HepG2 (cell line): ENCODE results near the gene LARP7. TPM values are rescaled to one million over a fixed set of nuclear protein-coding genes. Genes with fewer than 3 reads are reported as not detected.
A peak's percentile ranks its signal among the peaks of the same experiment; 100 is the strongest.

Experiments
- CAMTA2 ChIP-seq: sonication (generic); formaldehyde crosslinking; IDR thresholded peaks from 2 replicates; pipeline ENCODE4 v1.4.0; 2020; ENCODE audit warnings: mild to moderate bottlenecking, missing genetic modification reagents, borderline replicate concordance
- CHD2 ChIP-seq: IDR thresholded peaks from 2 replicates; pipeline ENCODE4 v1.6.1; 2011; ENCODE audit warnings: low read depth, low read length, improper control_type of control experiment
- ELF4 ChIP-seq: sonication (generic); formaldehyde crosslinking; IDR thresholded peaks from 2 replicates; pipeline ENCODE4 v1.5.0; 2020; ENCODE audit warnings: missing genetic modification reagents, mild to moderate bottlenecking, moderate library complexity, borderline replicate concordance
- HES4 ChIP-seq: sonication (generic); formaldehyde crosslinking; IDR thresholded peaks from 2 replicates; pipeline ENCODE4 v1.9.0; 2021; ENCODE audit warnings: mild to moderate bottlenecking, missing genetic modification reagents, borderline replicate concordance
- HIVEP1 ChIP-seq: sonication (generic); formaldehyde crosslinking; IDR thresholded peaks from 2 replicates; pipeline ENCODE4 v1.4.0; 2020; ENCODE audit warnings: mild to moderate bottlenecking, missing genetic modification reagents
- KDM2A ChIP-seq: sonication (generic); formaldehyde crosslinking; IDR thresholded peaks from 2 replicates; pipeline ENCODE4 v1.4.0; 2020; ENCODE audit warnings: low read depth, missing genetic modification reagents, borderline replicate concordance
- MXD4 ChIP-seq: IDR thresholded peaks from 2 replicates; pipeline ENCODE4 v1.6.1; 2016; ENCODE audit warnings: mild to moderate bottlenecking, missing biosample characterization, missing genetic modification reagents
- NR2F2 ChIP-seq: IDR thresholded peaks from 2 replicates; pipeline ENCODE4 v1.6.1; 2012; ENCODE audit warnings: low read depth, inconsistent platforms, borderline replicate concordance
- RFXAP ChIP-seq: sonication (generic); formaldehyde crosslinking; IDR thresholded peaks from 2 replicates; pipeline ENCODE4 v1.4.0; 2020; ENCODE audit warnings: missing genetic modification reagents, borderline replicate concordance
- SALL1 ChIP-seq: sonication (generic); formaldehyde crosslinking; IDR thresholded peaks from 2 replicates; pipeline ENCODE4 v1.8.0; 2022; ENCODE audit warnings: mild to moderate bottlenecking, missing genetic modification reagents
- SNRNP70 ChIP-seq: fragments of 200-400 bp; formaldehyde crosslinking; IDR thresholded peaks from 2 replicates; pipeline ENCODE4 v1.6.1; 2017; ENCODE audit warnings: mild to moderate bottlenecking, low read depth, low read length, moderate library complexity
- TARDBP ChIP-seq: sonication (generic); formaldehyde crosslinking; IDR thresholded peaks from 2 replicates; pipeline ENCODE4 v1.8.0; 2022; ENCODE audit warnings: mild to moderate bottlenecking, missing genetic modification reagents
- ZBTB25 ChIP-seq: IDR thresholded peaks from 2 replicates; pipeline ENCODE4 v1.6.1; 2018; ENCODE audit warnings: missing genetic modification reagents
- ZFP62 ChIP-seq: sonication (generic); formaldehyde crosslinking; IDR thresholded peaks from 2 replicates; pipeline ENCODE4 v1.4.0; 2020; ENCODE audit warnings: missing genetic modification reagents
- ZNF24 ChIP-seq: fragments of 450-650 bp; IDR thresholded peaks from 2 replicates; pipeline ENCODE4 v1.6.1; 2017; ENCODE audit warnings: antibody characterized with exemption, mild to moderate bottlenecking
- ZNF292 ChIP-seq: sonication (generic); formaldehyde crosslinking; IDR thresholded peaks from 2 replicates; pipeline ENCODE4 v1.8.1; 2022; ENCODE audit warnings: mild to moderate bottlenecking, low read depth, missing genetic modification reagents, borderline replicate concordance
- ZNF605 ChIP-seq: sonication (generic); formaldehyde crosslinking; IDR thresholded peaks from 2 replicates; pipeline ENCODE4 v1.8.0; 2022; ENCODE audit warnings: mild to moderate bottlenecking, missing genetic modification reagents
- polyA plus RNA-seq, 8 experiments: library from polyadenylated mRNA; depleted of rRNA in 3 of 8; stranded (reverse) in 7 of 8; unstranded in 1 of 8; fragments of >200 nt; fragmentation: Illumina TruSeq in 4 of 8; extraction: Trizol in 4 of 8; gene quantifications; 2 replicates each; pipeline versions ENCODE4 v1.2.1 to v1.2.3, GENCODE V29; 2011 to 2016; ENCODE audit warnings: low read depth in 4 of 8, missing spikeins in 1 of 8, mixed read lengths in 1 of 8; ENCODE audit not compliant: insufficient read depth in 1 of 8
- total RNA-seq, 5 experiments: library from RNA; depleted of rRNA; stranded (reverse); fragments of >200 nt; fragmentation: Illumina TruSeq; extraction: Trizol; gene quantifications; 2 replicates each; pipeline ENCODE4 v1.2.3, GENCODE V29; 2016; ENCODE audit warnings: low read depth in 1 of 5
- TF ChIP-seq, protein P1 (sequence below): sonication (generic); formaldehyde crosslinking; IDR thresholded peaks from 2 replicates; pipeline ENCODE4 v1.4.0; 2020; ENCODE audit warnings: mild to moderate bottlenecking, missing genetic modification reagents
- TF ChIP-seq, protein P2 (sequence below): sonication (generic); formaldehyde crosslinking; IDR thresholded peaks from 2 replicates; pipeline ENCODE4 v1.4.0; 2020; ENCODE audit warnings: mild to moderate bottlenecking, missing genetic modification reagents, borderline replicate concordance
- TF ChIP-seq, protein P3 (sequence below): sonication (generic); formaldehyde crosslinking; conservative IDR thresholded peaks from 2 replicates; pipeline ENCODE4 v1.8.0; 2022; ENCODE audit warnings: mild to moderate bottlenecking, moderate library complexity, missing genetic modification reagents
- TF ChIP-seq, protein P4 (sequence below): sonication (generic); formaldehyde crosslinking; IDR thresholded peaks from 2 replicates; pipeline ENCODE4 v1.5.1; 2020; ENCODE audit warnings: mild to moderate bottlenecking, moderate library complexity, missing genetic modification reagents

The LARP7 gene
- total and polyA plus RNA-seq, 2 of the 13 experiments (the other 11 are each of a cell fraction or from before 2014, with no cell fraction given): 9.7 to 37.1 TPM

DNA sequence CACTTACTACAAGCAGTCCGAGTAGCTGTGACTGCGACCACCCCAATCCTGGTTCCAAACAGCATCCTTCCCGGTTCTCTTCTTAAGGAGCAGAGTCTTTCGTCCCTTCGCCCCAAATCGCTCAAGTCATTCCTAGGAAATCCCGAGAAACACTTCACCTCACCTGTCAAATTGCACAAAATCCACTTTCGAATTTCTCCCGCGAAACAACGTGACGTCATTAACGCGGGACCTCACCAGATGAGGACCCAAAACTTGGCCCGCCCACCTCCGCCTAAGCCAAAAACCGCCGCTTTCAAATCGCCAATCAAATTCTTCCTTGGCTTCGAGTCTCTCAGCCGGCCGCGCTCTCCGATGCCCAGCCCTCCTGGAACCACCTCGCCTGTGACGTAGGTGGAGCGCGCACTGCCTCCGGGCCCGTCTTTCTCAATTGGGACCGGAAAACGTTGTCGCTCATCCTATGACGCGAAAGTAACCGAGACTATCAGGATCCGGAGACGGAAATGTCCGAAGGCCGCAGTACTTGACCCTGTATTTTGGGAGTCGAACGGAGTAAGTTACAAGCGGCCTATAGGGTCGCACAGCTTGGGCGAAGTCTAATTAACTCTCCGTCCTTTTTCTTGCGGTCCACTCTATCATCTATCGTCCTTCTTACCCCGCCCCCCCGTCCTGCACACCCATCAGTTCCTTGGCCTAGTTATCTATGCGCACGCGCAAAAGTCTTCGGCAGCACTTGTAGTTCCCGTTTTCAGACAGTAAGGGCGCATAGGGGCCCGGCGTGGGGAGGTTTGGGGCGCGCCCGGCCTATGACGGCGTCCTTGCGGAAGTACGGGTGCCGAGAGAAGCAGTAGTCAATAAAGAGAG, at the start of gene LARP7, which contains the start of gene ZGRF1 (continued):
- TF ChIP-seq, protein P1, sequence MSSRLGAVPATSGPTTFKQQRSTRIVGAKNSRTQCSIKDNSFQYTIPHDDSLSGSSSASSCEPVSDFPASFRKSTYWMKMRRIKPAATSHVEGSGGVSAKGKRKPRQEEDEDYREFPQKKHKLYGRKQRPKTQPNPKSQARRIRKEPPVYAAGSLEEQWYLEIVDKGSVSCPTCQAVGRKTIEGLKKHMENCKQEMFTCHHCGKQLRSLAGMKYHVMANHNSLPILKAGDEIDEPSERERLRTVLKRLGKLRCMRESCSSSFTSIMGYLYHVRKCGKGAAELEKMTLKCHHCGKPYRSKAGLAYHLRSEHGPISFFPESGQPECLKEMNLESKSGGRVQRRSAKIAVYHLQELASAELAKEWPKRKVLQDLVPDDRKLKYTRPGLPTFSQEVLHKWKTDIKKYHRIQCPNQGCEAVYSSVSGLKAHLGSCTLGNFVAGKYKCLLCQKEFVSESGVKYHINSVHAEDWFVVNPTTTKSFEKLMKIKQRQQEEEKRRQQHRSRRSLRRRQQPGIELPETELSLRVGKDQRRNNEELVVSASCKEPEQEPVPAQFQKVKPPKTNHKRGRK (CRISPR knock-in tag): no peak
- TF ChIP-seq ZFP62 (CRISPR knock-in tag) (no peak), ELF4 (CRISPR knock-in tag) (peak; percentile 96), ZNF605 (CRISPR knock-in tag) (peak; percentile 92), RFXAP (peak; percentile 58), SALL1 (CRISPR knock-in tag) (peak; percentile 50), MXD4 (peak; percentile 80; the same call in 1 of the 2 replicates), CAMTA2 (CRISPR knock-in tag) (0 out of 2 replicates have a peak, but pooled peaks have one; percentile 32), CHD2 (peak; percentile 9; the same call in 1 of the 2 replicates), NR2F2 (no peak; the same call in 1 of the 2 replicates), ZNF24 (no peak), HIVEP1 (peak; percentile 19; the same call in 1 of the 2 replicates), TARDBP (CRISPR knock-in tag) (peak; percentile 71), ZBTB25 (CRISPR knock-in tag) (peak; percentile 78), SNRNP70 (no peak), KDM2A (CRISPR knock-in tag) (peak; percentile 80; the same call in 1 of the 2 replicates), ZNF292 (CRISPR knock-in tag) (no peak), HES4 (no peak)
- TF ChIP-seq, protein P2, sequence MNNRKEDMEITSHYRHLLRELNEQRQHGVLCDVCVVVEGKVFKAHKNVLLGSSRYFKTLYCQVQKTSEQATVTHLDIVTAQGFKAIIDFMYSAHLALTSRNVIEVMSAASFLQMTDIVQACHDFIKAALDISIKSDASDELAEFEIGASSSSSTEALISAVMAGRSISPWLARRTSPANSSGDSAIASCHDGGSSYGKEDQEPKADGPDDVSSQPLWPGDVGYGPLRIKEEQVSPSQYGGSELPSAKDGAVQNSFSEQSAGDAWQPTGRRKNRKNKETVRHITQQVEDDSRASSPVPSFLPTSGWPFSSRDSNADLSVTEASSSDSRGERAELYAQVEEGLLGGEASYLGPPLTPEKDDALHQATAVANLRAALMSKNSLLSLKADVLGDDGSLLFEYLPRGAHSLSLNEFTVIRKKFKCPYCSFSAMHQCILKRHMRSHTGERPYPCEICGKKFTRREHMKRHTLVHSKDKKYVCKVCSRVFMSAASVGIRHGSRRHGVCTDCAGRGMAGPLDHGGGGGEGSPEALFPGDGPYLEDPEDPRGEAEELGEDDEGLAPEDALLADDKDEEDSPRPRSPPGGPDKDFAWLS: no peak
- TF ChIP-seq, protein P3, sequence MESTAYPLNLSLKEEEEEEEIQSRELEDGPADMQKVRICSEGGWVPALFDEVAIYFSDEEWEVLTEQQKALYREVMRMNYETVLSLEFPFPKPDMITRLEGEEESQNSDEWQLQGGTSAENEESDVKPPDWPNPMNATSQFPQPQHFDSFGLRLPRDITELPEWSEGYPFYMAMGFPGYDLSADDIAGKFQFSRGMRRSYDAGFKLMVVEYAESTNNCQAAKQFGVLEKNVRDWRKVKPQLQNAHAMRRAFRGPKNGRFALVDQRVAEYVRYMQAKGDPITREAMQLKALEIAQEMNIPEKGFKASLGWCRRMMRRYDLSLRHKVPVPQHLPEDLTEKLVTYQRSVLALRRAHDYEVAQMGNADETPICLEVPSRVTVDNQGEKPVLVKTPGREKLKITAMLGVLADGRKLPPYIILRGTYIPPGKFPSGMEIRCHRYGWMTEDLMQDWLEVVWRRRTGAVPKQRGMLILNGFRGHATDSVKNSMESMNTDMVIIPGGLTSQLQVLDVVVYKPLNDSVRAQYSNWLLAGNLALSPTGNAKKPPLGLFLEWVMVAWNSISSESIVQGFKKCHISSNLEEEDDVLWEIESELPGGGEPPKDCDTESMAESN: peak; percentile 21; the same call in 1 of the 2 replicates
- TF ChIP-seq, protein P4, sequence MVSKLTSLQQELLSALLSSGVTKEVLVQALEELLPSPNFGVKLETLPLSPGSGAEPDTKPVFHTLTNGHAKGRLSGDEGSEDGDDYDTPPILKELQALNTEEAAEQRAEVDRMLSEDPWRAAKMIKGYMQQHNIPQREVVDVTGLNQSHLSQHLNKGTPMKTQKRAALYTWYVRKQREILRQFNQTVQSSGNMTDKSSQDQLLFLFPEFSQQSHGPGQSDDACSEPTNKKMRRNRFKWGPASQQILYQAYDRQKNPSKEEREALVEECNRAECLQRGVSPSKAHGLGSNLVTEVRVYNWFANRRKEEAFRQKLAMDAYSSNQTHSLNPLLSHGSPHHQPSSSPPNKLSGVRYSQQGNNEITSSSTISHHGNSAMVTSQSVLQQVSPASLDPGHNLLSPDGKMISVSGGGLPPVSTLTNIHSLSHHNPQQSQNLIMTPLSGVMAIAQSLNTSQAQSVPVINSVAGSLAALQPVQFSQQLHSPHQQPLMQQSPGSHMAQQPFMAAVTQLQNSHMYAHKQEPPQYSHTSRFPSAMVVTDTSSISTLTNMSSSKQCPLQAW (CRISPR knock-in tag): peak; percentile 54; the same call in 1 of the 2 replicates
